OCI-LY7 (cell line): ENCODE measurements around the gene HSPB9. TPM values are rescaled to one million over a fixed set of nuclear protein-coding genes. Genes with fewer than 3 reads are reported as not detected.

Experiments used
- BruUV-seq: library from RNA; stranded (reverse); fragments of 400-500 nt; replicated peaks from 2 replicates; lab custom pipeline; 2021; lab: Mats Ljungman, UMichigan
- CTCF ChIA-PET: fragments of 300-600 bp; sonication (Branson Sonifier 250); formaldehyde crosslinking; loops from one replicate; lab custom pipeline; 2022; ENCODE audit warnings: antibody characterized with exemption; ENCODE audit not compliant: unreplicated experiment; lab: Charles Lee
- POLR2A ChIA-PET: fragments of 300-600 bp; sonication (Branson Sonifier 250); formaldehyde crosslinking; loops from one replicate; lab custom pipeline; 2022; ENCODE audit warnings: antibody characterized with exemption; lab: Charles Lee
- DNase-seq: peaks from one replicate; pipeline ENCODE4 v3.0.0-alpha.2; 2015; ENCODE audit warnings: low spot score
- H2AFZ ChIP-seq: fragments of 200-600 bp; sonication (generic), shearing (Covaris generic); 2 replicates; pipeline ENCODE4 v1.6.1; 2014; ENCODE audit warnings: mild to moderate bottlenecking, antibody characterized with exemption, low read length, moderate library complexity
- H3K27ac ChIP-seq: fragments of 200-600 bp; sonication (generic); 2 replicates; pipeline ENCODE4 v1.5.1; 2014; ENCODE audit warnings: mixed run types, low read depth, mild to moderate bottlenecking, moderate library complexity, low read length, inconsistent platforms; ENCODE audit not compliant: poor library complexity, severe bottlenecking
- H3K36me3 ChIP-seq: fragments of 200-600 bp; sonication (generic); 2 replicates; pipeline ENCODE4 v1.6.1; 2014; ENCODE audit warnings: mild to moderate bottlenecking, antibody characterized with exemption, low read length, moderate library complexity, mixed read lengths; ENCODE audit not compliant: insufficient read depth
- H3K4me1 ChIP-seq: fragments of 200-600 bp; sonication (generic); 2 replicates; pipeline ENCODE4 v1.5.1; 2014; ENCODE audit warnings: mild to moderate bottlenecking, low read length; ENCODE audit not compliant: insufficient read depth, poor library complexity, severe bottlenecking
- H3K4me2 ChIP-seq: fragments of 200-600 bp; sonication (generic); 2 replicates; pipeline ENCODE4 v1.6.1; 2014; ENCODE audit warnings: mild to moderate bottlenecking, low read length
- H3K4me3 ChIP-seq: fragments of 200-600 bp; sonication (generic); 2 replicates; pipeline ENCODE4 v1.5.1; 2014; ENCODE audit warnings: mild to moderate bottlenecking, low read depth, low read length; ENCODE audit not compliant: poor library complexity, severe bottlenecking
- H3K79me2 ChIP-seq: fragments of 200-600 bp; sonication (generic); 2 replicates; pipeline ENCODE4 v1.6.1; 2016; ENCODE audit warnings: low read depth, mild to moderate bottlenecking, low read length, moderate library complexity, mixed read lengths; ENCODE audit not compliant: insufficient read depth
- H3K9me2 ChIP-seq: fragments of 200-600 bp; sonication (generic); 2 replicates; pipeline ENCODE4 v1.6.1; 2016; ENCODE audit warnings: mild to moderate bottlenecking, low read length, mixed read lengths; ENCODE audit not compliant: insufficient read depth
- H3K9me3 ChIP-seq: fragments of 200-600 bp; sonication (generic); 2 replicates; pipeline ENCODE4 v1.6.1; 2014; ENCODE audit warnings: mild to moderate bottlenecking, mixed run types, low read length, mixed read lengths
- H4K20me1 ChIP-seq: fragments of 200-600 bp; sonication (generic); 2 replicates; pipeline ENCODE4 v1.6.1; 2014; ENCODE audit warnings: mild to moderate bottlenecking, antibody characterized with exemption, low read length, moderate library complexity, mixed read lengths; ENCODE audit not compliant: insufficient read depth
- EZH2phosphoT487 ChIP-seq: fragments of 200-600 bp; sonication (generic); IDR thresholded peaks from 2 replicates; pipeline ENCODE4 v1.6.1; 2018; ENCODE audit warnings: low read depth, borderline replicate concordance, mild to moderate bottlenecking, mixed run types, antibody characterized with exemption, low read length, moderate library complexity, mixed read lengths
- intact Hi-C: fragments of 100-400 bp; cut with micrococcal nuclease; formaldehyde crosslinking; loops from one replicate; pipeline ENCODE4 v1.10.0; 2022; ENCODE audit not compliant: unreplicated experiment
- total RNA-seq, 2 experiments: library from RNA; depleted of rRNA in 1 of 2; stranded (reverse); fragments of >200 nt in 1 of 2; shearing (Covaris generic) in 1 of 2; gene quantifications; 2 replicates each; pipeline ENCODE4 v1.2.3, GENCODE V29; 2014 to 2022
- TF ChIP-seq, protein P1 (sequence below): fragments of 200-600 bp; sonication (generic); conservative IDR thresholded peaks from 2 replicates; pipeline ENCODE4 v1.5.1; 2014; ENCODE audit warnings: mild to moderate bottlenecking, antibody characterized with exemption, low read length, moderate library complexity, mixed read lengths

The HSPB9 gene
- total RNA-seq, 2 experiments from 2014 or later: 0.16 TPM; not detected in 1

- CTCF ChIA-PET: interaction anchor here (0.6 kb wide), 1 partner anchor 11 kb away, joined by 3 read pairs; no protein-coding TSS in a partner anchor
- Histone ChIP-seq H3K9me2 (no peaks in the 10 kb centered on the region), H3K27ac (no peak overlapping the region), H3K9me3 (no peaks in the 10 kb centered on the region), H3K4me2 (no peak overlapping the region), H3K4me3 (no peak overlapping the region), H2AFZ (no peak overlapping the region), H3K79me2 (no peaks in the 10 kb centered on the region), H4K20me1 (no peaks in the 10 kb centered on the region), H3K4me1 (no peaks in the 10 kb centered on the region), H3K36me3 (no peaks in the 10 kb centered on the region)
- no TSS peak for BruUV-seq
- intact Hi-C loops: no loop called here
- TF ChIP-seq EZH2phosphoT487: no peak
- TF ChIP-seq, protein P1, sequence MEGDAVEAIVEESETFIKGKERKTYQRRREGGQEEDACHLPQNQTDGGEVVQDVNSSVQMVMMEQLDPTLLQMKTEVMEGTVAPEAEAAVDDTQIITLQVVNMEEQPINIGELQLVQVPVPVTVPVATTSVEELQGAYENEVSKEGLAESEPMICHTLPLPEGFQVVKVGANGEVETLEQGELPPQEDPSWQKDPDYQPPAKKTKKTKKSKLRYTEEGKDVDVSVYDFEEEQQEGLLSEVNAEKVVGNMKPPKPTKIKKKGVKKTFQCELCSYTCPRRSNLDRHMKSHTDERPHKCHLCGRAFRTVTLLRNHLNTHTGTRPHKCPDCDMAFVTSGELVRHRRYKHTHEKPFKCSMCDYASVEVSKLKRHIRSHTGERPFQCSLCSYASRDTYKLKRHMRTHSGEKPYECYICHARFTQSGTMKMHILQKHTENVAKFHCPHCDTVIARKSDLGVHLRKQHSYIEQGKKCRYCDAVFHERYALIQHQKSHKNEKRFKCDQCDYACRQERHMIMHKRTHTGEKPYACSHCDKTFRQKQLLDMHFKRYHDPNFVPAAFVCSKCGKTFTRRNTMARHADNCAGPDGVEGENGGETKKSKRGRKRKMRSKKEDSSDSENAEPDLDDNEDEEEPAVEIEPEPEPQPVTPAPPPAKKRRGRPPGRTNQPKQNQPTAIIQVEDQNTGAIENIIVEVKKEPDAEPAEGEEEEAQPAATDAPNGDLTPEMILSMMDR: no peak
- DNase-seq: no peak
- POLR2A ChIA-PET: no interaction called here
Measured at GRCh38 chr17:42166196-42166763, 43.7 kb downstream of the HSPB9 start.

DNA sequence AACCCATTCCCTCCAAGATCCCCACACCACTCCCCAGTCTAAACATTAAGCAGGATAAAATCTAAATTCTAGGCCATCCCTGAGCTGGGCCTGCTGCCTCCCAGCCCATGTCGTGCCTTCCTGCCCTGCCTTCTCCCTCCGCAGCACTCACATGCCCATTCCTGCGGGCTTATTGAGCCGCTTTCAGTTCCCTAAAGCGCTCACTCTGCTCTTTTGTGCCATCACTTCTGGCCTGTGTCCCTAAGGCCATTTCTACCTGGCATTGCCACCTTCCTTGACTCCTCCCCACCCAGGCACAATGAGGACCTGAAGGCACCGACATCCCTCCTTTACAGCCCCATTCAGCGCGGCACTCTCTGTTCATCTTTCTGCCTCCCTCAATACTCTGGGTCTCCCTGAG, 45.2 kb downstream of the HSPB9 start:
- no TSS peak for BruUV-seq

GRCh38 chr17:42169351-42169750, 46.7 kb downstream of the HSPB9 start:
- no peaks in the 10 kb centered on the region for H3K9me2 ChIP-seq
- no peak for DNase-seq
- CTCF ChIA-PET: no interaction called here
- H2AFZ ChIP-seq: no peak overlapping the region
- no peaks in the 10 kb centered on the region for H3K79me2 ChIP-seq
- POLR2A ChIA-PET: no interaction called here
- no peaks in the 10 kb centered on the region for H4K20me1 ChIP-seq
- H3K9me3 ChIP-seq: no peaks in the 10 kb centered on the region
- no peaks in the 10 kb centered on the region for H3K4me1 ChIP-seq
- intact Hi-C loops: no loop called here
- no peaks in the 10 kb centered on the region for H3K36me3 ChIP-seq
- no peak overlapping the region for H3K4me3 ChIP-seq
- no peak overlapping the region for H3K4me2 ChIP-seq
- no peak overlapping the region for H3K27ac ChIP-seq
- BruUV-seq: no TSS peak
- TF ChIP-seq EZH2phosphoT487: no peak
- TF ChIP-seq, protein P1: no peak

More for the DNA sequence above, 45.2 kb downstream of the HSPB9 start:
- Histone ChIP-seq H2AFZ (no peak overlapping the region), H3K9me3 (no peaks in the 10 kb centered on the region), H3K9me2 (no peaks in the 10 kb centered on the region), H4K20me1 (no peaks in the 10 kb centered on the region), H3K4me1 (no peaks in the 10 kb centered on the region), H3K36me3 (no peaks in the 10 kb centered on the region), H3K4me3 (no peak overlapping the region), H3K79me2 (no peaks in the 10 kb centered on the region), H3K4me2 (no peak overlapping the region), H3K27ac (no peak overlapping the region)
- DNase-seq: no peak
- TF ChIP-seq, protein P1: no peak
- no peak for TF ChIP-seq EZH2phosphoT487
- POLR2A ChIA-PET: interaction anchor here (0.6 kb wide), 1 partner anchor 47 kb away, joined by 6 read pairs; no protein-coding TSS in a partner anchor
- CTCF ChIA-PET: no interaction called here
- intact Hi-C loops: no loop called here
